NCI-H2196 treated with DMSO at 0.1 percent for 48 hours (cell line): Measurements from ENCODE around the gene AMBRA1.
A peak's percentile ranks its signal among the peaks of the same experiment; 100 is the strongest.

Experiments
- DNase-seq: peaks from one replicate; lab custom pipeline; 2025; ENCODE audit not compliant: unreplicated experiment; lab: John Stamatoyannopoulos, UW

The AMBRA1 gene

DNA sequence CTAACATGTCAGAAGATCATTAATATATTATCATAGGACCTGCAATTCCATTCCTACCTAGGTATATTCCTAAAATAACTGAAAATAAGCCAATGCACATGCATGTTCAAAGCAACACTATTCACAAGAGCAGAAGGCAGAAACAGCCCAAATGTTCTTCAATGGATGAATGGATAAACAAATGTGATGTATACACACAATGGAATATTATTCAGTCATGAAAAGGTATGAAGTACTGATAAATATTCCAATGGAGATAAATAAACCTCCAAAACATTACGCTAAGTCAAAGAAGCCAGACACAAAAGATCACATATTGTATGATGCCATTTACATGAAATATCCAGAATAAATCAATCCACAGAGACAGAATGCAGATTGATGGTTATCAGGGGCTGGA, 16.8 kb downstream of the AMBRA1 start:
- no peak for DNase-seq

DNA sequence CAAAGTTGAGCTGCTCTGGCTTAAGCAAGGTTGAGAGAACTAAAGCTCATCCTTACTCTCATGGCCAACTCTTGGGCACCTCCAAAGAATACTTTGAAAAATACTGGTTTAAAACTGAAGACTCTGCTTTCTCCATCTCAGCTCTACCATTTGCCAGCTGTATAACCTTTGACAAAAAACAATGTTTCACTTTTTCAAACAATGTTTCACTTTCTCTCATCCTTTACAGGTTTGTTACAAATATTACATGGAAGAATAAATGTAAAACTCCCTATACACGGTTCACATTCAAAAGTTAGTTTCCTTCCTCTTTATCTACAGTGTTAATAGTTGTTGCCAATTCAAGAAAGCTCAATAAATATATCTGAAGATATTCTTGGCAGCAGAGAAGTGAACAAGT, 19.2 kb downstream of the AMBRA1 start:
- no peak for DNase-seq

DNA sequence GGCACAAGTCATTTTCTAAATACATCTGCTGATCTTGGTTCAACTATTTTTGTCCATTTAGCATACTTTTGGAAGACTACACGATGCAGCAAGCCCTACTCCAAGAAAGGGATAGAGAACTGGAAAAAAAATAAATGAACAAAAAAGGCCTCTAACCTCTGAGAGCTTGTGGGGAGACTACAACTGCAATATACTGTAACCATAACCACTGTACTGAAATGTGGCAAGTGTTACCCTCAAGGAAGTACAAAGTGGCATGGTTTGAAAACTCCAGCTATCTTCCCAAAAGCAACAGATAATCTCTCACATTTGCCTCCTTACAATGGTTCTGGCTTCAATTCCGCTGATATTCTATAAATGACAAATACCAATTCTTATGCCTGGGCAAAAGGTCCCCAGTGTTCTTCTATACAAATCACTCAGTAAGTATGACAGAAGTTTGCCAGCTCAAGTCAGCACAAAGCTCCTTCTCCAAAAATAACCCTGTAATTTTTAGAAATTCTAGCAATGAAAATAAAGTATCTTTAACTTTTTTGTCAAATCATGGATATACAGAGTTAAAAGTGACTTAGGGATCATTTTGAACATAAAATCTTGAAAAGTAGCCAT, 22.9 kb downstream of the AMBRA1 start:
- DNase-seq: no peak

DNA sequence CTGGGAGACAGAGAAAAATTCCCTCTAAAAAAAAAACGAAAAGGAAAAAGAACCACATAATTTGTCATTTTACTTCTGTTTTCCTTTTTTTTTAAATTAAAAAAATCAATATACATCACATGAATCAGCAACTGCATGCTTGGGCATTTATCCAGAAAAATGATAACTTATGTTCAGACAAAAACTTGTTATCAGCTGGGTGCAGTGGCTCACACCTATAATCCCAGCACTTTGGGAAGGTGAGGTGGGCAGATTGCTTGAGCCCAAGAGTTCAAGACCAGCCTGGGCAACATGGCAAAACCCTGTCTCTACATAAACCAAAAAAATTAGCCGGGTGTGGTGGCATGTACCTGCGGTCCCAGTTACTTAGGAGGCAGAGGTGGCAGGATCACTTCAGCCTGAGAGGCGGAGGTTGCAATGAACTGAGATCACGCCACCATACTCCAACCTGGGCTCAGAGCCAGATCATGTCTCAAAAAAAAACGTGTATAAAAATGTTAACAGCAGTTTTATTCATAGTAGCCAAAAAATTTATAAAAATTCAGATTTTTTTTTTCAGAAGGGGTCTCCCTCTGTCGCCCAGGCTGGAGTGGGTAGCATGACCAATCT, 28.5 kb downstream of the AMBRA1 start:
- DNase-seq: no peak

DNA sequence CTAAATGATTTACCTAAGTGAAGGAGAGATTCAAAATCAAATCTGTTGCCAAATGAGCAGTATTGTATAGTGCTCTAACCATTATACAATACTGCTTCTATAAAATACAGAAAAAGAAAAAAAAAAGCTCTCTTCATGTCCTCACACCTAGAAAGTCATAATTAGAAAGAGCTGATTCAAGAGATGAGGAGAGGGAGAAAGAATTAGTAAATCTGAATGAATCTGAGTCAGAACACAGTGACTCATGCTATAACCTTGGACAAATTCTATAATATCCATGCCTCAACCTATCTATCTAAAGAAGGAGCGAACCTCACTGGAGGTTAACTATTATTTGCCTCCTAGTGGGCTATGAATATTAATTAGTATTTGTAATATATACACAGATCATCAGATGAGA, 29.4 kb downstream of the AMBRA1 start:
- no peak for DNase-seq

DNA sequence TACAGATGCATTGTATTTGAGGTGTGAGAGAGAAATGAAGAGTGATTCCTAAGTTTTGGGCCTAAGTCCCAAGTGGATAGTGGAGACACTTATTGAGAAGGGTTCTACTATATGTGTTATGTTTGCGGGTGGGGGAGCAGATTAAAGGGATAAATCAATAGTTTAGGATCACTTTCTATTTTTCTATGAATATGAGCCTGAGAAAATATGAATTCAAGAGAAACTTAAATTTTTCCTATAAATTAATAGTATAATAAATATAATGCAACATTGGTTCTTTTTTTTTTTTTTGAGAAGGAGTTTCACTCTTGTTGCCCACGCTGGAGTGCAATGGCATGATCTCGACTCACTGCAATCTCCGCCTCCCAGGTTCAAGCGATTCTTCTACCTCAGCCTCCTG, 31.3 kb downstream of the AMBRA1 start:
- no peak for DNase-seq

DNA sequence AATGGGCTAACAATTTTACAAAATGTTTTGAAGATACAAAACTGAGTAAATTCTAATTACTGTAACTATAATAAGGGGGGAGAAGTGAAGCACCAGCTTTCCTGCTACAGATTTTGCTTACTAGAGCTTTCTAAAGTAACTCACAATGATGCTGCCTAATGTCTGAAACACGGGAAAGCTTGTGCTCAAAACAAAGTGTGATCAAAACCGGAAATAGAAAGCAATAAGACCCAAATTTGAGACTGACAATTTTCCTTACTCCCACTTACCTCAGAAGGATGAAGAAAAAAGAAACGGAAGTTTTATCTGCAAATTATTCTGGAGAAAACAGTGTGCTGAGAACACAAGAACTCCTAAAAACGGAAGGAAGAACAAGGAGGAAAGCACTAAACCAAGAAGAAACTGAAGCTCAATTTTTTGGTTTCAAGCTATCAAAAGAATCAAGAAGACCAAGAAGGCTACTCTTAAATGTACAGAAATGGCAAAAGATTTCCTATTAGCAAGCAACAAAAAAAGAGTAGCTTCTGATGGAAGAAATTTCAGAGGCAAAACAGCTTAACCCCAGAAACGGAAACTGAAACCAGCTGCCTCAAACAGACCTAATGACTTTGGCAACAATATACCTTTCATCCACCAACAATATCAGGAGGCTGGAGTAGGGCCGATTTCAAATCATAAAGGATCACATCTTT, 33.4 kb downstream of the AMBRA1 start:
- DNase-seq: peak; percentile 28

DNA sequence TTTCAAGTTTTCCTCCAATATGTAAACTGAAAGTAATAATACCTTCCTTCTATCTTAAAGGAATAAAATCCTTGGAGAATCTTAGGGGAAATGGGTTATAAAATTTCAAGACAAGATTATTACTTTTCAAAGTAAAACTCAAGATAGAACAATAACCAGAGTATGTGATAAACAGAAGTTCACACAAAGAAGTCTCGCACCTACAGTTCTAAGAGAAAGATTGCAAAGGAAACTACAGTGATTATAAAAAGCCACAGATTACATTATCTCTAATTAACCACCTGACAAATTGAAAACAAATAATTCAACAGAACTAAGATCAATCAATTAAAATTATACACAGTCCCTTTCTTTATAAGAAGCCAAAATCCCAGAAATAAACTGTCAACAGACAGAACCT, 34.0 kb downstream of the AMBRA1 start:
- no peak for DNase-seq

DNA sequence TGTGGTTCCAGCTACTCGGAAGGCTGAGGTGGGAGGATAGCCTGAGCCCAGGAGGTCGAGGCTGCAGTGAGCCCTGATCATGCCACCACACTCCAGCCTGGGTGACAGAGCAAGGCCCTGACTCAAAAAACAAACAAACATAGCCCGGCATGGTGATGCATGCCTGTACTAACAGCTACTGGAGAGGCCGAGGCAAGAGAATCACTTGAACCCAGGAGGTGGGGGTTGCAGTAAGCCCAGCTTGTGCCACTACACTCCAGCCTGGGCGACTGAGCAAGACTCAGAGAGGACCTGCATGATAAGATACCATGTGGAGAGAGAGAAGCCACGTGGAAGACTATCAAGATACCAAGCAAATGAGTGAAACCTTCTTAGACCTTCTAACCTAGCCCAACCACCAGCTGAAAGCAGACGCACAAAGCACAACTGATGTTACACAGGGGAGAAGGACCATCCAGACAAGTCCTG, 36.1 kb downstream of the AMBRA1 start:
- no peak for DNase-seq

DNA sequence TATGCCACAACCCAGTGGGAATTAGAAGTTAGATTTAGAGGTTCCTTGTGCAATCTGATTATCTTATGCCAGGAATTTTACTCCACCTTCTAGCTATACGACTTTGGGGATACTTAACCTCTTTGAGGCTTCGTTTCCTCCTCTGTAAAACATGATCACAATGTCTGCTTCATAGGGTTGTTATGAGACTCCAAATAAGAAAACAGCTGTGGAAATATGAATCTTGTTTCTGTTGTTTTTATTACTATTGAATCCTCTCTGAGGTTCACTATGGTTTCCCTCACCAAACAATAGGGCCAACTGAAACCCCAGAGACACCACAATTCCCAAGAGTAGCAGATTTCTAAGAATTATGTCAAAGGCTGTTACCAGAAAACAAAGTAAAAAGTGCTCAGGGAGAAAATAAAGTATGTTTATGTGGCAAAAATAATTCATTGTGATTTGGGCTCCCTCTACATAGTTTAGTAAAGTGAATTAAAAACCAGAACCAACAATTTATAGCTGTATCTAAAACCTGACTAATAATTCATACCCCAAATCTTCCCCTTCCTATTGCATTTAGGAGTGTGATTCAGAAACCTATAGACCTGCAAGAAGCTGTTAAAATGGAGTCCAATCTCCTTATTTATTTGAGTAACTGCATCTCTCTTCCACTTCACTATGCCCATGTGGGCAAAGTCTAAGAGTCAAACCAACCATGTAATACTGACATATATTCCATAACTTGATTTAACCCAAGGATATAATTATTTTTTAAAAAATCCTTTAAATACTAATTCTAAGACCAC, 38.4 kb downstream of the AMBRA1 start:
- no peak for DNase-seq

DNA sequence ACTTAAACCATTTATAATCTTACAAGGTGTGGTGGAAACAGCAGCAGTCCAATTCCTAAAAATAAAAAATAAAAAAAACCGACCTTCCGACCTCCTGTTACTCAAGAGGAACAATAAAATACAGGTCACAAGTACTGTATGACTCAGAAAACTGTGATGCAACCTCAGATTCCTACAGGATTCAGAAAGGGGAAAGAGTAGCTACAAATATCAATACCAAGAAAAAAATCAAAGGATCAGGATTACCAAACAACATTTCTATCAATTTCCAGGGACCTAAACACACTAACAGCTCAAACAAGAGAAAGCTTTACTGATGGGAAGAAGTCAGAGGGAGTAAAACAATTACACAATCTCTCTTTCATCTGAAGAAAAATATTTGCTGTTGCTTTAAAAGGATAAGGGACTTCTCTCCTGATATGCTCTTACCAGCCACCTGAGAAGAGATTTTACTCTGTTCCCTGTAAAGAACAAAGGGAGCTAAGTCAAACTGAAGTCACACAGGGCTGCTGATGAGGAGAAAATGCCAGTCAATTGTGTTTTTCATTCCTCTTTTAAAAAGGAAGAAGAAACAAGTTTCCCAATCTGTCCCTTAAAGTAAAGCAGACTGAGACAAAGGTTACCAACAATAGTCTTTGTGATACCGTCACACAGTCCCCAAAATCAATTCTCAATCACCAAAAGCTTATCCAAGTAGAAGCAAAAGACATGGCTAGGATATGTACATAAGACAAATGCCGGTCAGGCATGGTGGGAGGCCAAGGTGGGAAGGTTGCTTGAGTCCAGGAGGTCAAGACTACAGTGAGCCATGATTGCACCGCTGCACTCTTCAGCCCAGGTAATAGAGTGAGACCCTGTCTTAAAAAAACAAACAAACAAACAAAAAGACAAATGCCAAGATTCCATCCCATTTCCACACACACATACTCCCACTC, 39.3 kb downstream of the AMBRA1 start:
- peak; percentile 53 for DNase-seq

DNA sequence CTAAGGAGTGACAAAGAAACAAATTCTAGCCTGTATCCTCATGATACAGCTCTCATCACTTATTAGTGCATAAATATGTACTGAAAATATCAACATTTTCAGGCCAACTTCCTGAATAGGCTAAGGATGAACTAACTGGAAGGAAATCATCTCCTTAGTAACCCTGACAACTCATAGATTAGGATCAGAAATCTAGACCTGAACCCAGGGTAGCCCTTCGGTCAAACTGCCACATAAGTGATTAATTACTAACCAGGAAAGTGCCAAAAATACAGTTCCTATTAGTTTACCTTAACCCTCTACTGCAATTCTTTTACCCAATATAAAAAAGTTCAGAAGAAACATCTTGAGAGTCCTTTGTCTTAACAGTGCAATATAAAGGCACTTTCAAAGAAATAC, 40.0 kb downstream of the AMBRA1 start:
- no peak for DNase-seq

DNA sequence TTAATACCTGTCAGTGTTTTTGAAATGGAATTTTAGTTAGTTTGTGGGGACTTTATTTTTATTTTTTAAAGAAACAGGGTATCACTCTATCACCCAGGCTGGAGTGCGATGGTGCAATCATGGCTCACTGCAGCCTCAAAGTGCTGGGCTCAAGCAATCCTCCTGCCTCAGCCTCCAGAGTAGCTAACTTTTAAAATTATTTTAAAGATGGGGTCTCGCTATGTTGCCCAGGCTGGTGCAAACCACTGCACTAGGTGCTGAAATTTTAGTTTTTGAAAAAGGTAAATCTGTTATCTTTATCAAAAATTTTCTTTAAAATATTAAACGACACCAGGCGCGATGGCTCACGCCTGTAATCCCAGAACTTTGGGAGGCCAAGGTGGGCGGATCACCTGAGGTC, 42.6 kb downstream of the AMBRA1 start:
- DNase-seq: no peak

DNA sequence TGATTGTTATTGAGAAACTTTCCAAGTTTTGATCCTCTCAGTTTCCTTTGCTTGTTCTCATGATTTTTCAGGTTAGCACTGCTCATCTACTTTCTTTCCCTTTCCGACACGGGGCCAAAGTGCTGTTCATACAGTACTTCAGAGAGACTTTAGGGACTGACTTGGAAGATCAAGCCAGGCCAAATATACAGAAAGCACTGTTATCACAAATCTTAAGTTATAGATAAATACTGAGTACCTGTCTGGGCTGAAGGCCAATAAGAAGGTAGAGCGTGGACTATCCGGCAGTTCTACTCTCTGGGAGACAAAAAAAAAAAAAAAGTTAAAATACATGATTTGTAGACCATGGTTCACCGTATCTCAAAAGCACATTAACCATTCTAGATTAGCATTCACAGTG, 46.2 kb downstream of the AMBRA1 start:
- no peak for DNase-seq

DNA sequence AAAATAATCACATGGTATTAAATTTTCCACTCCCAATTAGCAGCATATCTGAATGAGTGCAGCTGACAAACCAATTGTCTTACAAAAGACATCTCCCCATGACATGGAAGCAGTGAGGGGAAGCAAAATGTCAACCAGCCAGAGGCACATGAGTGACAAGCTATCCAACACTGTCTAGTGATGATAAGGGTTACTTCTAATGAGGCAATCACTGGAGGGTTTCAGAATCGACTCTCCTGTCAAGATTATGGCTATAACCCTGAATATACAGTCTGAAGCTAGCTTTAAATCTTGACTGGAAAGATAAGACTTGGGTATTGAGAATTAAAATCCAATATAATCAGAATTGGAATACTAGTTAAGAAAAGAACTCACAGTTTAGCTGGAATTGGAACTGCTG, 50.3 kb downstream of the AMBRA1 start:
- no peak for DNase-seq

DNA sequence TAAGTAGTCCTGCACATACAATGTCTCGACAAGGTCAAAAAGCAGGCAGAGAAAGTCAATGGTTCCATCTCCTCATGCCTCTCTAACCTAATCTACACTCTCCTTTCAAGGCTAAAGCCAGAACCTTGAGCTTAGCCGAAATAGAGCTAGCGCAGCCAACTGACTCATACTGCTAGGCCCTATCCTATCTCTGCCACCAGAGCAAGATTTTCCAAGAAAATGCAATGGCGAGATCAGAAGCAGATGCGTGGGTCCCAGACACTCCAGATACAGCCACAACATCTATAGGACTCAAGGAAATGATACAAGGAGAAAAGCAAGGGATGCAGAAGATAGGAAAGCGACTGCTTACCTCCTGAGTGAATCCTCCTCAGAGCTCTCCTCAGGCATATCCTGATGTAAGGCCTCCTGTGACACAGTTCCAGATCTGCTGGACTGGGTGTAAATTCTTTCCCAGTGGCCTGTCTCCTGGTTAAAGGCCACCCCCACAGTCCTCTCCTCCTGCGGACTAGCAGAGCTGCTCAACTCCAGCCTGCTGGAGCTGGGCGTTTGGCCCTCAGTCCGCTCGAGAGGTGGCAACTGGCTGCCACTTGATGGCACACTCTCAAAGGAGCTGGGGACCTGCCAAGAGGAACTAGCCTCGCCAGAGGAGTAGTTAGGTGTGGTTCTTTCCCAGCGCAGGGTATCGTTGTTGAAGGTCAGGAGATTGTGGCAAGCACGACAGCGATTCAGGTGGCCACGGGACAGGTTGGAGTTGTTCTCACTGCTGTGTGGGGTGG, 52.0 kb downstream of the AMBRA1 start:
- peak; percentile 70 for DNase-seq

DNA sequence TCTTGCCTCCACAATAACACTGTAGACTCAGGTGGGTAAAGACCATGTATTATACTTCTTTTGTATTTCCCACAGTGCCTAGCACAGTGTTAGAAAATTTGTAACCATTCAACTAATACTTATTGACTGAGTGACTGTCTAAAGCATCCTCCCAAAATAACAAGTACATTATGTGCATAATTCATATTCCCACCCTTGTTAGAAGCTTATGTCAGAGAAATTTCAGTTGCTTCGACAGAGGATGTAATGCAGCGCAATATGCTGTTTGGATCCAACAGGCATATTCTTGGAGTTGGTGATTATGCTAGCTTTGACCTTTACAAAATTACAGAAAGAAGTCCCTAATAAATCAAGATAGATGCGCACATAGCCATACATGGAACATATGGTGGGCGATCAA, 53.0 kb downstream of the AMBRA1 start:
- no peak for DNase-seq

DNA sequence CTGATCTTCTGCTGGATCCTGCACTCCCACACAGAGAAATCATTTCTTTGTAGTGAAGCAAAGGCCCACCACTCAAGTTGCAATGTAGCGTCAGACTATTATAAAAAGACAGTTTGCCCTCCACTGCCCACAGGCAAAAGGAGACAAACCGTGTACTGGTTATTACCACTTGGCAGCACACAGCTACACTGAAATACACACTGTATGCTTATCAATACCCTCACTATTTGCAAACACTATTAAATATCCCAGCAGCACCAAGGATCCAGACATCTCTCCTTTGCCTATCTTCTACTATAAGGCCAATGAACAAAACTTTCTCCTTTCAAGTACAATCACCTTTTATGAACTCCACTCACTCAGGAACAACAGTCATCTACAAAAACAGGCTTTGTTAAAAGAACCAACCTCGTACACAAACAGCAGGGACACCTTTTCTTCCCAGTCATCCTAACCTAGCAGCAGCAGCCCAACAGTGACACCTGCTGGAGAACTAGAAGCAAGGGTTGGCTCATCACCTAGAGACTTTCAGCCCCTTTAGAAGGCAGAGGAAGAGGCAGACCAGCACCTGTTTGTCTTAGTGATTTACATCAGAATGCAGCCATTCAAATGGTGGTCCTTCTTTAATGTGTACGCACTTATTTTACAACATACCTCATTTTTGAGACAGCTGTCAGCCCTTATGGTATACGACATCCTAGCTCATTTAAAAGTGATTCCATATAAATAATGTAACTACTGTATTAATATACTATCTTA, 56.1 kb downstream of the AMBRA1 start:
- peak; percentile 82 for DNase-seq

DNA sequence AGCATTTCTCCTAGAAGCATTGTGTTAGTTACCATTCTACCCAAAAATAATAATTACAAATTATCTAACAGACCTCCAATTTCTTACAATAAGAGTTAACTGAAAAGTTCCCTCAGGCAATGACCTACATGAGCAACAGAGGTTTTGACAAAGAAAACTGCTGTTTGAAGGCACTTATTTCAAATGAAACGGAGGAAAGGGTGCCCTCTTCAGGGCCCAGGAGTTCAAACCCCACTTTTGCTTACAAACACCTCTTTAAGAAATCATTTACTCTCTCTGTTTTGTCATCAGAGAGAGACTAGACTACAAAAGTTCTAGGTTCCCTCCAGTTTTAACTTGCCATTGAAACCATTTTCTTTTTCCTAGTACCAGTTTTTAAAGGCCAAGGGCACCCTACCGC, 56.7 kb downstream of the AMBRA1 start:
- DNase-seq: no peak
